HG03575 (cell line): ENCODE data around the gene POU4F3.

Source experiments
- ATAC-seq: cut with Tn5 transposase; IDR thresholded peaks from one replicate; pipeline ENCODE4 v1.9.1; 2021; ENCODE audit not compliant: unreplicated experiment, insufficient number of reproducible peaks, low FRiP score; ENCODE audit errors: extremely low read depth

Gene POU4F3

GRCh38 chr5:146337264-146337904 lies 1.3 kb upstream of the POU4F3 start:
- no peak for ATAC-seq

DNA sequence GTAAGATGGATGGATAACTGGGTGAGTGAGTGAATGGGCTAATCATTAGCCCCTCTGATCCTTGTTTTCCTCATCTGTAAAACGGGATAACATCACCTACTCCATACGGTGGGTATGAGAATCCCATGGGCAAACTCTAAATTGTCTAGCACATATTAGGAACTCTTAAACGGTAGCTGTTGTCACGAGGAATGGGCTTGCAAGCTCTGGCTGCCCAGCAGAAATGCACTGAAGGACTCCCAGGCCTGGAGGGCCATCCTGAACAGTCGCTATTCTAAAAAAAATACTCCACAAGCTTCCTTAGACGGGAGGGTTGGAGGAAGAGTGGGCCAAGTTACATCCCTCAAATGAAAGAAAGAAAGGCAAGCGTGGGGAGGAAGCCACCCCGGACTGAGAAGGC lies 711 bp upstream of the POU4F3 start:
- ATAC-seq = no peak

DNA sequence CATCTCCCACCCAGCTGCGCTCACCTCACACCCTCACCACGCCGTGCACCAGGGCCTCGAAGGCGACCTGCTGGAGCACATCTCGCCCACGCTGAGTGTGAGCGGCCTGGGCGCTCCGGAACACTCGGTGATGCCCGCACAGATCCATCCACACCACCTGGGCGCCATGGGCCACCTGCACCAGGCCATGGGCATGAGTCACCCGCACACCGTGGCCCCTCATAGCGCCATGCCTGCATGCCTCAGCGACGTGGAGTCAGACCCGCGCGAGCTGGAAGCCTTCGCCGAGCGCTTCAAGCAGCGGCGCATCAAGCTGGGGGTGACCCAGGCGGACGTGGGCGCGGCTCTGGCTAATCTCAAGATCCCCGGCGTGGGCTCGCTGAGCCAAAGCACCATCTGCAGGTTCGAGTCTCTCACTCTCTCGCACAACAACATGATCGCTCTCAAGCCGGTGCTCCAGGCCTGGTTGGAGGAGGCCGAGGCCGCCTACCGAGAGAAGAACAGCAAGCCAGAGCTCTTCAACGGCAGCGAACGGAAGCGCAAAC lies 1.1 kb downstream of the POU4F3 start:
- ATAC-seq = no peak

GRCh38 chr5:146340260-146341081 lies 1.8 kb downstream of the POU4F3 start:
- ATAC-seq = no peak

- ATAC-seq = no peak
These were observed 3.2 kb downstream of the POU4F3 start for GRCh38 chr5:146341854-146342253.

- ATAC-seq = no peak
These were observed 3.9 kb downstream of the POU4F3 start for GRCh38 chr5:146342519-146342881.

DNA sequence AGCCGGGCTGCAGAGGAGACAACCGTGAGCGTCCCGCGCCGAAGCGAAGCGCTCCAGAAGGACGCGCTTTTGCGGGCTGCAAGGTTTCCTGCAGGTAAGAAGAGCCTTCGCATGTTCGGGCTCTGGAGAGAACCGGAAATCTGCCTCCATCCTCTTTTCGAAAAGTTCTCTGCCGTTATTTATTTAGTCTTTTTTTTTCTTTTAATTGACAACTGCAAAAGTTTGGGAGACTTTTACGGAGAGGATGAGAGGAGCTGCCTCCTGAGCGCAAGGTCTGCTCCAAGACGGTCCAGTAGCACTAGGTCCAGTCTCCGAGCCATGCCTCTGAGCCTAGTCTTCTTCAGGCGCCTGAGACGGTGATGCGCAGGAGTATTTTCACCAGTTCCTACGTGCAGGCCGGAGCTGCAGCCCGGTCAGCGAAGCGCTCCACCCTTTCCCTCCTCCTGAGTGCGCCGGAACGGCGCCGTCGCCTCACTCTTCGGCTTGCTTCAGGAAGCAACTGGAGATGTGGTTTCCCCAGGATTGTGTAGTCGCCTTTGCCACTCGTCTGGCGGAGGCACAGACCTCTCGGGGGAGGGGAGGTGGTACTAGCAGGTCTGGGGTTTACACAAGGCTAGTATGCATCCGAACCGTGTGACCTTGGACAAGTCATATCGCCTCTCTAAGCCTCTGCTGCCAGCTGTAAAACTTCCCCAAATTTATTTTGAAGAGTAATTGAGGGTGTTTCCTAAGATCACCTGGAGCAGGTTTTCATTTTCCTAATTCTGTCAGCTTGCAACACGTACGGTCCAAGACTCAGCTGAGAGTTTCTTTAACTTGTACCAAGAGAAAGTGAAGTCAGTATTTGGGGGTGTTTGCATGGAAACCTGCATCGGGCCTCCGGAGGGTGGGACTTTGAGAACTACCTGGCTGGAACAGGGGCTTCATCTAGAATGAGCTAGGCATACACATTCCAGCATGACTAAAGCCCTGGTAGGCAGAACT lies 4.5 kb downstream of the POU4F3 start:
- ATAC-seq = no peak

- no peak for ATAC-seq
These were observed 5.8 kb downstream of the POU4F3 start for GRCh38 chr5:146344155-146345118.

GRCh38 chr5:146345240-146345577 lies 6.6 kb downstream of the POU4F3 start:
- ATAC-seq = no peak

DNA sequence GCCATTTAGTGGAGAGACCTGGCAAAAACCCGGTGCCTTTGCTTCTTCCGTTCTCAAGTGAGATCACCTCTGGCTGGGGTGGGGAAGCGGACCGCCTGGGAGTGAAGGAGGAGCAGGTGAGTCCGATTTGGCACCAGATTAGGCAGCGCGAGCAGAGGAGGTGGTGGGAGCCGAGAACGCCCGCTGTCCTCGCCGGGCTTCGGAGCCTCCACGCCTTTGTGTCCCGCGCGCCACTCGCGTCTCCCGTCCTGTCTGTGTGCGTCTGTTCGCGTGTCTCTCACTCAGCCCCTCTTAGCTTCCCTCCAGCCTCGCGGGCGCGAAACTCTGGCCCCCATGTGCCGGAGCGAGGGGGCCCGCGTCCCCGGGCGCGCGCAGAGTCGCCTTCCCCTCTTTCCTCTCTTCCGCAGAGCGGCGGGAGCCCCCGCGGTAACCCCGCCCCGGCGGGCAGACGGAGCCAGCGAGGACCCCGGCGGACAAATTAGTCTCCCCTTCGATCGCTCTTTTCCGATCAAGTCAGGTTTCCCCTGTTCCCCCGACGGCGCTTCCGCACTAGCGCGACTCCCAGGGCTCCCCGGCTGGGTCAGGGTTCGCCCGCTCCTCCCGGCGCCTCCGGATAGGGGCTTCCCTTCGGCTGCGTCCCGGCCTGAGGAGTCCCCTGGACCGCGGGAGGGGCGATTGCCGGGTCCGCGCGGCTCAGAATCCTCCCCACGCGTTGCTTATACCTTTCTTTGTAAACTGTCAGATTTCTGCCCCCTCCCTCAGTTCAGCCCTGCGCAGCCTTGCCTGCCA lies 7.1 kb downstream of the POU4F3 start:
- ATAC-seq = no peak

DNA sequence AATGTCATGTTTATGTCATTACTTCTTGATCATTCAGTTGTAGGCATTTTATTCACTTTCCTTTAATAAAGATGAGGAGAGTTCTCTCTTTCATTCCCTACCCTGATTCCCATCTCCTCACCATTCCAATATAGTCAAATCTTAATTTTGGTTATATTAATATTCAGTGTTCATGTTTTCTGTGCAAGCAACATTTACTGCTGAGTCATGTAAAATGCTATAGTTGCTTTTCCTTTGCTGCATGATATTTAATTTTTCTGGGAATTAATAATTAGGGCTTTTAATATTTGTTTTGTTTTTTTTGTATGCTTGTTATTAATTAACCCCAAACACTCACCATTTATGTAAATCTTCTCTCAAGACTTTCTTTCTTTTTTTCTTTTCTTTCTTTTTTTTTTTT lies 18.5 kb downstream of the POU4F3 start:
- ATAC-seq = no peak

DNA sequence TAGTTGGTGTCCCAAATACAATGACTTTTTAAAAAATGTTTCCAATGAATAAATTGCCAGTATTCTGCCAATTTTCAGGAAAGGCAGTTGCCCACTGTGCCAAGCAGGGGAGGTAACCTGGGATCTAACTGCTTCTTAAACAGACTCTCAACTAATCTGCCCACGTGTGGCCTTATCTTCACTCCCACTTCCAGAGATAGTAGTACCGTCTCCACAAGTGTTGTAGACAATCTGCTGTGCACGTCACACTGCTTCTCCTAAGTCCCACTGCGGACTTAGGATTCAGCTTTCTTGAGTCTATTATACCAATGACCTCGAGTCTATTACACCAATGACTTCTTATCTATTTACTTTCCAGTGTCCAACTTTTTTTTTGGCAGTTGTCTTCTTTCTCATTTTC lies 21.2 kb downstream of the POU4F3 start:
- no peak for ATAC-seq

- no peak for ATAC-seq
These were observed 24.7 kb downstream of the POU4F3 start for GRCh38 chr5:146363161-146363874.

GRCh38 chr5:146365618-146366017 lies 27.0 kb downstream of the POU4F3 start:
- ATAC-seq = no peak

- no peak for ATAC-seq
These were observed 28.3 kb downstream of the POU4F3 start for GRCh38 chr5:146366904-146367303.

GRCh38 chr5:146368137-146368536 lies 29.5 kb downstream of the POU4F3 start:
- no peak for ATAC-seq

DNA sequence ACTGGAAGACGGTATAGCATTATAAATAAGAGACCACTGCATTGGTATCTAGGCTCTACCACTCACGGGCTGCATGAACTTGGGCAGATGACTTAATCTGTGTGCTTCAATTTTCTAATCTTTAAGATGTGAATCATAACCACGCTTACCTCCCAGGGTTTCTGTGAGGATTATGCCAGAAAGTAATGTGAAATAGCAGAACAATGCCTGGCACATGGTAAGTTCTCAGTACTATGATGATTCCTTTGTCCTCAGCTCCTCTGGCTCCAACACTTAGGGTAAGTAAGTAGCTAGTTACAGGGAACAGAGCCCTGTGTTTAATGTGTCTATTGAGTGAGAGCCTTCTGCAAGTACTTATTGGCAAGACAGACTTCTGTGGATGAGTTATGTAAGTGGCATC lies 31.1 kb downstream of the POU4F3 start:
- no peak for ATAC-seq
